Activated T-cell treated with anti-CD3 and anti-CD28 coated beads, Interleukin-2, amount 50 U/mL, for 24 hours (primary cell): Measurements from ENCODE around the gene ZNF182.
"Not testable (repeated sequence)": the region's sequence is repeated elsewhere in the genome, so short reads cannot be mapped to it uniquely, and the experiment has no call there.

ENCODE experiments used
- DNase-seq: peaks from one replicate; pipeline ENCODE4 v3.0.0-alpha.2; 2020
- H3K27ac Mint-ChIP-seq: 2 replicates; pipeline ENCODE4 v1.8.0; 2020; ENCODE audit warnings: mild to moderate bottlenecking, mixed read lengths
- H3K27me3 Mint-ChIP-seq: 2 replicates; pipeline ENCODE4 v1.8.0; 2020; ENCODE audit warnings: mixed read lengths
- H3K36me3 Mint-ChIP-seq: 2 replicates; pipeline ENCODE4 v1.8.0; 2020; ENCODE audit warnings: low read depth, mixed read lengths
- H3K4me1 Mint-ChIP-seq: 2 replicates; pipeline ENCODE4 v1.8.0; 2020; ENCODE audit warnings: low read depth, mixed read lengths
- H3K4me3 Mint-ChIP-seq: 2 replicates; pipeline ENCODE4 v1.8.0; 2020; ENCODE audit warnings: mild to moderate bottlenecking, moderate library complexity, mixed read lengths
- H3K9me3 Mint-ChIP-seq: 2 replicates; pipeline ENCODE4 v1.8.0; 2020; ENCODE audit warnings: mixed read lengths

Gene ZNF182

DNA sequence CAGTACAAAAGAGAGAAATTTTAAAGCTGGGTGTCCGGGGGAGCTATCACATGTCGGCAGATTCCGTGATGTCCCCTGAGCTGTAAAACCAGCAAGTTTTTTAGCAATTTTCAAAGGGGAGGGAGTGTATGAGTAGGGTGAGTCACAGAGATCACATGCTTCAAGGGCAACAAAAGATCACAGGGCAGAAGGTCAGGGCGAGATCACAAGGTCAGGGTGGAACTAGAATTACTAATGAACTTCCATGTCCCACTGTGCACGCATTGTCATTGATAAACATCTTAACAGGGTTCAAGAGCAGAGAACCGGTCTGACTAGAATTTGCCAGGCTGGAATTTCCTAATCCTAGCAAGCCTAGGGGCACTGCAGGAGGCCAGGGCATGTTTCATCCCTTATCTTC, 42.0 kb downstream of the ZNF182 start:
- not testable (repeated sequence) for H3K4me3 Mint-ChIP-seq

DNA sequence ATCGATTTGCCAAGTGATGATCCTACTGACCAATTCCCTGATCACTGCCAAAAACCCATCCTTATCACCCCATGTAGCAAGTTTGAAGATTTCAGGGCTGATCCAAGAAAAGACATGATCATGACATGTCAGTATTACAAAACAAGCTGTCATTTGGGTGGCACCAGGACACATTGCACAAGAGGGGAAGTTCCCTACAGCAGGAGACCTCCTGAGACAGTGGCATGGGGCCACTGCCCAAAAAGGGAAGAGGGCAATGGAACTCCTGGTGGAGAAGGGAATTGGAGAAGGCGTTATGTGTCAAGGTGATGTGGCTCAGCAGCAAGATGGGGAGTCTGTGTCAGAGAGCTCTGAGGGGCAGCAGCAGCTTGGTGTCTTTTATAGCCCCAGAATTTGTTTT, 43.4 kb downstream of the ZNF182 start:
- peaks cover 8% of the 10 kb centered on the region for H3K27me3 Mint-ChIP-seq
- H3K9me3 Mint-ChIP-seq: no peaks in the 10 kb centered on the region
- no peak for DNase-seq
- H3K27ac Mint-ChIP-seq: no peak overlapping the region
- H3K4me3 Mint-ChIP-seq: no peak overlapping the region
- H3K4me1 Mint-ChIP-seq: no peaks in the 10 kb centered on the region
- no peaks in the 10 kb centered on the region for H3K36me3 Mint-ChIP-seq

More for the DNA sequence above, 42.0 kb downstream of the ZNF182 start:
- H3K27ac Mint-ChIP-seq, DNase-seq, H3K4me1 Mint-ChIP-seq, H3K9me3 Mint-ChIP-seq, H3K36me3 Mint-ChIP-seq: not testable (repeated sequence)
- H3K27me3 Mint-ChIP-seq: peaks cover 12% of the 10 kb centered on the region

DNA sequence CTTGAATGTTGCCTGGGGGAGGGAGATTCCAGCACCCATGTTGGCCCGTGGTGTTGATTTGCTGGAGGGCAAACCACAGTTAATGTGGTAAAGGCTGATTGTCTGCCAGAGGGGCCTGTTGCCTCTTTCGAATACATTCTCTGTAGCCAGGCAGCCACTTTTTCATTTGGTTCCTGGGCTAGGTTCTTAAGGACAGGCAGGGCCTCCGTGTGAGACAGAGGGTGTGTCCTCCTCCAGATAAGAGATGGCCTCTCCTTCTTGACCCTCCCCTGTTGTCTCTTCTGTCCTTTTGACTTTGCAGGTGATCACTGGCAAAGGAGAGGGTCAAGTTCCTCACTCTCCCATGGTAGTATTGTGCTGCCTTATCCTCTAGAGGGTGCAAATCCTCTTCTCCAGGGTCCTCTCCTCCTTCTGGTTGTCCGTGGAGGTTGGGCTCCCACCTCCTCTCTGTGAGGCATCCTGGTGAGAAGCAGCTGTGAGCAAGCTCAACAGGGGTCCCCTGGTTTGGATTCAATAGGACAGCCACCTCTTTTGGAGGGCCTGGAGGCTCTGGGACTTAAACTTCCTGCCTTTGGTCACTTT, 44.9 kb downstream of the ZNF182 start:
- Mint-ChIP-seq H3K27me3 (peaks cover 13% of the 10 kb centered on the region), H3K36me3 (no peaks in the 10 kb centered on the region), H3K4me3 (no peak overlapping the region), H3K9me3 (no peaks in the 10 kb centered on the region), H3K4me1 (no peaks in the 10 kb centered on the region), H3K27ac (no peak overlapping the region)
- DNase-seq: no peak

DNA sequence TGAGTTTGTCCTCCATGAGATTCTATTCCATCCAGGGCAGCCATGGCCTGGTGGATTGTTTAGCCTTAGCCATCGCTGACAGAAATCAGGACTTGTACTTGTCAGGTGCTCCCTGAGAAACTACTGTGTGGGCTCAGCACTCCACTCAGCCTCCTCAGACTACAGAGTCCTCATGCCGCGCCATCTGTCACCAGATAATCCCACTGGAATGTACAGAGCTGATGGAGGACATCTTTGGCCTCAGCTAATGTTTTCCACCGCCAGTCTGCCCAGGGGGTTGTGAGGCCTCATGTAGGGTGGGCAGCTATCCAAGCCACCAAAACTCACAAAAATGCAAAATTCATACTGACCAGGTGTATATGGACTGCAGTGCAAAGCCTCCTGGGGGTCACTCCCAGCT, 45.6 kb downstream of the ZNF182 start:
- H3K9me3 Mint-ChIP-seq, H3K36me3 Mint-ChIP-seq, H3K4me3 Mint-ChIP-seq, H3K27ac Mint-ChIP-seq, DNase-seq, H3K4me1 Mint-ChIP-seq: not testable (repeated sequence)
- peaks cover 16% of the 10 kb centered on the region for H3K27me3 Mint-ChIP-seq

DNA sequence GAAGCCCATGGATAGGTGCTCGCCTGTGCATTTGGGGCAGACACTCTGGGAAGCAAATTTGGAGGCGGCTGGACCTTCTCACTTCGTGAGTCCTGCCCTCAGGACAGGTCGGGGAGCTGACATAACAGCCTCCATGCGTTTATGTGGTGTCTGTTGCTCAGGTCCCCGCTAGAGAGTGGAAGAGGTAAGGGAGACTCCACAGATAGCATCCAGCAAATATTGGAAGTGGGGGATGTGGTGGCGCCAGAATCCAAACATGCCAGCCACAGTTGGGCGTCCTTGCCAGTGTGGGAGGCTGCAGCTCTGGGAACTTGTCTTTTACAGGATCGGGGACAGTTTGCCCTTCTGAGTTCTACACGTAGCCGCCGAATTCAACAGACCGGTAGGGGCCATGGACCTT, 47.8 kb downstream of the ZNF182 start:
- Mint-ChIP-seq H3K4me1 (no peaks in the 10 kb centered on the region), H3K27ac (no peak overlapping the region), H3K4me3 (no peak overlapping the region), H3K9me3 (peaks cover 2% of the 10 kb centered on the region), H3K27me3 (peaks cover 16% of the 10 kb centered on the region), H3K36me3 (no peaks in the 10 kb centered on the region)
- no peak for DNase-seq

DNA sequence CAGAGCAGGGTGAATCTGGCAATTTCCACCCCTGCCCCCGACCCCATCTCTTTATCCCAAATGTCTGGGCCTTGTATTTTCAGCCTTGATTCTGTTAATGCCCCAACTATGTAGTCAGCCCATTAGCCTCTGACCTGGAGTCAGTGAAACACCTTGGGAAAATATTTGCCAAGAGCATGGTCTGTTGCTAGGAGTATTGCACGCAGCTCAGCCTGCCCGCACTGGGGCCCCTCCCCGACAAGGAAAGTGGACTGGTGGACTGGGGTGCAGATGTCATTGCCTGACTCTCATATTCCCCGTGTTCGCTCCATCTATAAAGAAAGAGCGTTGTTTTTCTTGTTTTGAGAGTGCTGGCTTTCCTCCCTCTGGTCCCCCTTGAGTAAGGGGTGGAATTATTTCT, 48.5 kb downstream of the ZNF182 start:
- not testable (repeated sequence) for H3K9me3 Mint-ChIP-seq, H3K36me3 Mint-ChIP-seq, H3K27ac Mint-ChIP-seq

DNA sequence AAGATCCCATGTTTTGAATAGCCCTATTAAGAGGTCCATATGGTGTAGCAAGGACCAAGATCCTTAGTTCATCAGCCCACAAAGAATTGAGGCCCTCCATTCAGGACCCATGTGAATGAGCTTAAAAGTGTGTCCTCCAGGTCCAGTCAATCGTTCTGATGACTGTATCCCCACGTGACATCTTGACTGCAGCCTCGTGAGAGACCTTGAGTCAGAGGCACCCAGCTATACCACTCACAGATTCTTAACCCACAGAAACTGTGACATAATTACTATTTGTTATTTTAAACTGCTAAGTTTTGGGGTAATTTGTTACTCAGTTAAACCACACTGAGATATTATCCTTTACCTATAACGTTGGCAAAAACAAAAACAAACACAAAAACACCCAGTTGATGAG, 62.4 kb downstream of the ZNF182 start:
- H3K27ac Mint-ChIP-seq: no peak overlapping the region
- H3K27me3 Mint-ChIP-seq: peaks cover 42% of the 10 kb centered on the region
- no peak overlapping the region for H3K4me3 Mint-ChIP-seq
- peaks cover 4% of the 10 kb centered on the region for H3K4me1 Mint-ChIP-seq
- H3K9me3 Mint-ChIP-seq: no peaks in the 10 kb centered on the region
- no peaks in the 10 kb centered on the region for H3K36me3 Mint-ChIP-seq
- DNase-seq: no peak

More for the DNA sequence above, 48.5 kb downstream of the ZNF182 start:
- not testable (repeated sequence) for H3K4me1 Mint-ChIP-seq, H3K4me3 Mint-ChIP-seq, DNase-seq
- H3K27me3 Mint-ChIP-seq: peaks cover 16% of the 10 kb centered on the region

DNA sequence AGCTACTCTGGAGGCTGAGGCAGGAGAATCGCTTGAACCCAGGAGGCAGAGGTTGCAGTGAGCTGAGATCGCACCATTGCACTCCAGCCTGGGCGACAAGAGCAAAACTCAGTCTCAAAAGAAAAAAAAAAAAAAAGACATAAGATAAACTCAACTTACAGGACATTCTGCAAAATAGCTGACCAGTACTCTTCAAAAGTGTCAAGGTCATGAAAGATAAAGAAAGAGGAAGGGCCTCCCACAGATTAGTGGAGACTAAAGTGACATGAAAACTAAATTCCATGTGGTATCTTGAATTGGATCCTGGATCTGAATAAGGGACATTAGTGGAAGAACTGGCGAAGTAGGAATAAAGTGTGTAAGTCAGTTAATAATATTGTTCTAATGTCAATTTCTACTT, 63.3 kb downstream of the ZNF182 start:
- Mint-ChIP-seq H3K36me3 (no peaks in the 10 kb centered on the region), H3K4me1 (peaks cover 7% of the 10 kb centered on the region), H3K9me3 (no peaks in the 10 kb centered on the region), H3K27ac (no peak overlapping the region), H3K4me3 (no peak overlapping the region), H3K27me3 (peaks cover 49% of the 10 kb centered on the region)
- DNase-seq: no peak

DNA sequence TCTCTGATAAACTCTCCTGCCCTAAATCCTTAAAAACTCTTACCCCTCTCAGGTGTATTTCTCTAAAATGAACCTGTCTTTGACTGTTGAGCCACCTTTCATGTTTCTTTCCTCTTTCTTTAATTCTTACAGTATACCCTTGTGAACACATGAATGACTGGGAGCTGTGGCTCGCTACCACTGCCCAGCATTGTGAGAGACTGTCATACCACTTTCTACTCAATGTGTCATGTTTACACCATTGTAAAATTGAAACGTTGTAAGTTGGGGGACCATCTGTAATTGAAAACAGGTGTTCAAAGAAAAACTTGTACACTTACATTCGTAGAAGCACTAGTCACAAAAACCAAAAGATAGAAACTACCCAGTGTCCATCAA, 66.9 kb downstream of the ZNF182 start:
- H3K9me3 Mint-ChIP-seq: no peaks in the 10 kb centered on the region
- DNase-seq: no peak
- no peaks in the 10 kb centered on the region for H3K36me3 Mint-ChIP-seq
- peak overlapping the region; percentile 5 for H3K4me3 Mint-ChIP-seq
- peaks cover 47% of the 10 kb centered on the region for H3K27me3 Mint-ChIP-seq
- no peak overlapping the region for H3K27ac Mint-ChIP-seq
- H3K4me1 Mint-ChIP-seq: peaks cover 7% of the 10 kb centered on the region

DNA sequence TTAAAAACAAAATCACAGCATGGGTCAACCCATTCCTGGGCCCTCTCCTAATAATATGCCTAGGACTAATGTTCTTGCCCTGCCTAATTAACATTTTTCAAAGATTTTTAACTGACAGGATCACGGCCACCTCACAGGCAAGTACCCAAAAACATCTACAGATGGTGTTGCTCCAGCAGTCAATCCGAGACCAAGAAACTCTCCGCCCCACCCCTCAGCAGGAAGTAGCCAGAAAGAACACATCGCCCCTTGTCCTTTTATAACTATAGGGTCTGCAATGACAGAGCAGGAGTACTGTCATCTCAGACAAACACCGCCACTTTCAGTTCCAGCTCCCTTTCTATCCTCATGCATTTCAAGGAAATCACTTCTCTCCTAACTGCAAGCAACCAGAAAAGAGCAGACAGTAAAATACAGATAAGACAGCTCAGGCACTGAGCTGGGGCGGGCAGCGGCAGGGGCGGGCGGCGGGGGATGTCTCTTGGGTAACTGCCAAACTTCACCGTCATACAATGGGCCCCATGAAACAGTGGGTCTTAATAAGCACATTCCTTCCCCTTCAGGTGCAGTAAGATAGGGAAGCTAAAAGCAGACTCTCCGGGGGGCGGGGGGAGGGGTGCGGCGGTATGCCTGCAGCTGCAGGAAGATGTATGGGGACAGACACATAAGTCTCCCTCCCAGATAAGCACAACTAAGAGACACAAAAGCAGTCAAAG, 67.4 kb downstream of the ZNF182 start:
- H3K9me3 Mint-ChIP-seq: no peaks in the 10 kb centered on the region
- peaks cover 7% of the 10 kb centered on the region for H3K4me1 Mint-ChIP-seq
- H3K4me3 Mint-ChIP-seq: peak overlapping the region; percentile 56
- peaks cover 49% of the 10 kb centered on the region for H3K27me3 Mint-ChIP-seq
- H3K27ac Mint-ChIP-seq: no peak overlapping the region
- H3K36me3 Mint-ChIP-seq: no peaks in the 10 kb centered on the region
- peak; percentile 37 for DNase-seq

DNA sequence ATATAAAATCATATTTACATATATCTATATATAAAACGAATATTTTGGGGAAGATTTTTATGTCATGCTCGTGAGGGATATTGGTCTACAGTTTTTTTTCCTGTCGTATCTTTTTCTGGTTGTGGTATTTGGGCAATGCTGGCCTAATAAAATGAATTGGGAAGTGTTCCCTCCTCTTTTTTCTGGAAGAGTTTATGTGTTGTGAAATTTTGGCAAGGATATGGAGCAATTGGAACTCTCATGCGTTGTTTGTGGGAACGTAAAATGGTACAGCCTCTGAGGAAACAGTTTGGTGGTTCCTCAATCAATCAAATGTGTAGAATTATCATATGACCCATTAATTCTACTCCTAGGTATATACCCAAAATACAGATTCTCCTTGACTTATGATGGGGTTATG, 69.8 kb downstream of the ZNF182 start:
- H3K4me3 Mint-ChIP-seq: no peak overlapping the region
- no peak overlapping the region for H3K27ac Mint-ChIP-seq
- H3K27me3 Mint-ChIP-seq: peaks cover 60% of the 10 kb centered on the region

DNA sequence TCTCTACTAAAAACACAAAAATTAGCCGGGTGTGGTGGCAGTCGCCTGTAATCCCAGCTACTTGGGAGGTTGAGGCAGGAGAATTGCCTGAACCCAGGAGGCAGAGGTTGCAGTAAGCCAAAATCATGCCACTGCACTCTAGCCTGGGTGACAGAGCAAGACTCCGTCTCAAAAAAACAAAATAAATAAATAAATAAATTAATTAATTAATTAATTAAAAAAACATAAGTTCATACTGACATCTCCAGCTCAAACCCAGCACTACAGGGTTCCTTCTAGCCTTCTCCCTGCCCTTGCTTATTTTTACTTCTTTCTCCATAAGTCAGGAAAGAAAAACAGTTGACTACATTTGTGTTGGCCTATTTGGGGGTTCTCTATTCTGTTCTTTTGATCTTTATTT, 71.8 kb downstream of the ZNF182 start:
- not testable (repeated sequence) for DNase-seq, H3K36me3 Mint-ChIP-seq, H3K4me3 Mint-ChIP-seq, H3K4me1 Mint-ChIP-seq, H3K27ac Mint-ChIP-seq, H3K9me3 Mint-ChIP-seq
- peaks cover 48% of the 10 kb centered on the region for H3K27me3 Mint-ChIP-seq

More for the DNA sequence above, 69.8 kb downstream of the ZNF182 start:
- Mint-ChIP-seq H3K36me3 (no peaks in the 10 kb centered on the region), H3K9me3 (no peaks in the 10 kb centered on the region), H3K4me1 (peaks cover 7% of the 10 kb centered on the region)
- DNase-seq: no peak

DNA sequence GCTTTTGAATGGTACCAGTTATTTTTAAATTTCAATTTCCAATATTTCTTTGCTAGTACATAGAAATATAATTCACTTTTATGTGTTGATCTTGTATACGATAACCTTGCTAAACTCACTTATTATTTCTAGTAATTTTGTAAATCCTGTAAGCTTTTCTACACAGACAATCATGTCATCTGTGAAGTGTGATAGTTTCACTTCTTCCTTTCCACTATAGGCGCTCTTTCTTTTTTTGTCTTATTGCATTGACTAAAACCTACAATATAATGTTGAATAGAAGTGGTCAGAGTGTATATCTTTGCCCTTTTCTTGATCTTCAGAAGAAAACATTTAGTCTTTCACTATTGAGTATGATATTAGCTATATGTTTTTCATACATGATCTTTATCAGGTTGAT, 76.6 kb downstream of the ZNF182 start:
- Mint-ChIP-seq H3K36me3 (no peaks in the 10 kb centered on the region), H3K9me3 (no peaks in the 10 kb centered on the region), H3K27me3 (peaks cover 22% of the 10 kb centered on the region), H3K4me3 (no peak overlapping the region), H3K27ac (no peak overlapping the region), H3K4me1 (no peaks in the 10 kb centered on the region)
- no peak for DNase-seq
